Keratinocyte (primary cell): ENCODE results near the gene RALGPS1. TPM values are rescaled to one million over a fixed set of nuclear protein-coding genes. Genes with fewer than 3 reads are reported as not detected.
A peak's percentile ranks its signal among the peaks of the same experiment; 100 is the strongest.

Experiments used
- DNase-seq: peaks from one replicate; pipeline ENCODE4 v3.0.0-alpha.2; 2011; ENCODE audit warnings: low read depth, missing footprints, low spot score
- FAIRE-seq: peaks from 2 replicates; lab custom pipeline; 2011; peaks lifted over from hg19 to GRCh38; lab: Jason Lieb, UNC
- H2AFZ ChIP-seq: 2 replicates; pipeline ENCODE4 v1.6.0; 2012; ENCODE audit warnings: low read length, control low read depth, inconsistent platforms; ENCODE audit not compliant: control insufficient read depth
- H3K27ac ChIP-seq: 2 replicates; pipeline ENCODE4 v1.5.1; 2011; ENCODE audit warnings: low read length; ENCODE audit not compliant: control insufficient read depth, insufficient read depth
- H3K27me3 ChIP-seq: 3 replicates; pipeline ENCODE4 v1.6.0; 2011; ENCODE audit warnings: low read length; ENCODE audit not compliant: control insufficient read depth, insufficient read depth; ENCODE audit errors: extremely low read depth
- H3K36me3 ChIP-seq, 2 experiments: 2 replicates in 1 of 2; 3 replicates in 1 of 2; pipeline ENCODE4 v1.5.1; 2011; ENCODE audit warnings: low read length in 2 of 2, mild to moderate bottlenecking in 1 of 2; ENCODE audit not compliant: control insufficient read depth in 2 of 2, insufficient read depth in 2 of 2; ENCODE audit errors: extremely low read depth in 1 of 2
- H3K4me1 ChIP-seq: 3 replicates; pipeline ENCODE4 v1.5.1; 2011; ENCODE audit warnings: low read length; ENCODE audit not compliant: control insufficient read depth, insufficient read depth; ENCODE audit errors: extremely low read depth
- H3K4me2 ChIP-seq: 3 replicates; pipeline ENCODE4 v1.6.0; 2011; ENCODE audit warnings: low read depth, low read length; ENCODE audit not compliant: control insufficient read depth, insufficient read depth; ENCODE audit errors: extremely low read depth
- H3K4me3 ChIP-seq, 3 experiments: fragments of 200-600 bp in 1 of 3; sonication (generic) in 1 of 3; 2 replicates in 2 of 3; 3 replicates in 1 of 3; pipeline ENCODE4 v1.5.1; 2011 to 2016; ENCODE audit warnings: low read length in 3 of 3, mild to moderate bottlenecking in 3 of 3, control low read depth in 2 of 3, inconsistent platforms in 1 of 3, low read depth in 1 of 3, mixed read lengths in 1 of 3, mixed run types in 1 of 3, moderate library complexity in 1 of 3; ENCODE audit not compliant: control insufficient read depth in 2 of 3, insufficient read depth in 2 of 3; ENCODE audit errors: extremely low read depth in 1 of 3
- H3K79me2 ChIP-seq: 2 replicates; pipeline ENCODE4 v1.6.0; 2012; ENCODE audit warnings: low read length; ENCODE audit not compliant: control insufficient read depth, insufficient read depth
- H3K9ac ChIP-seq: 3 replicates; pipeline ENCODE4 v1.6.0; 2011; ENCODE audit warnings: low read length; ENCODE audit not compliant: control insufficient read depth, insufficient read depth; ENCODE audit errors: extremely low read depth
- H3K9me1 ChIP-seq: 3 replicates; pipeline ENCODE4 v1.6.0; 2011; ENCODE audit warnings: low read length; ENCODE audit not compliant: control insufficient read depth, insufficient read depth; ENCODE audit errors: extremely low read depth
- H3K9me3 ChIP-seq: 2 replicates; pipeline ENCODE4 v1.5.1; 2012; ENCODE audit warnings: low read depth, low read length; ENCODE audit not compliant: control insufficient read depth
- H4K20me1 ChIP-seq: 3 replicates; pipeline ENCODE4 v1.6.0; 2011; ENCODE audit warnings: low read length; ENCODE audit not compliant: control insufficient read depth, insufficient read depth; ENCODE audit errors: extremely low read depth
- EZH2 ChIP-seq: IDR thresholded peaks from one replicate; pipeline ENCODE4 v1.6.1; 2012; ENCODE audit warnings: inconsistent platforms, mild to moderate bottlenecking, low read length, moderate library complexity
- dilution Hi-C: fragments of 300-500 bp; cut with MboI; formaldehyde crosslinking; loops from one replicate; pipeline ENCODE4 v1.7.0; 2020; ENCODE audit warnings: low sequenced_read_pairs; ENCODE audit not compliant: extremely low pct_ligation_motif_present
- polyA plus RNA-seq, 5 experiments: library from polyadenylated mRNA; depleted of rRNA in 3 of 5; stranded (reverse) in 3 of 5; stranded (forward) in 1 of 5; unstranded in 1 of 5; fragments of >200 nt; gene quantifications; 1 replicate in 1 of 5; 2 replicates in 3 of 5; 3 replicates in 1 of 5; pipeline versions ENCODE4 v1.2.1 to v1.2.3, GENCODE V29; 2011 to 2012; ENCODE audit warnings: missing spikeins in 2 of 5, low read depth in 1 of 5, low replicate concordance in 1 of 5
- TF ChIP-seq, protein P1 (sequence below), 3 experiments: IDR thresholded peaks in 1 of 3; conservative IDR thresholded peaks in 1 of 3; optimal IDR thresholded peaks in 1 of 3; 2 replicates in 2 of 3; 3 replicates in 1 of 3; pipeline versions ENCODE3 to v1.5.1; 2011; ENCODE audit warnings: low read length in 3 of 3, mild to moderate bottlenecking in 3 of 3, moderate library complexity in 2 of 3, control low read depth in 1 of 3, inconsistent platforms in 1 of 3; ENCODE audit not compliant: insufficient read depth in 2 of 3; ENCODE audit errors: extremely low read depth in 1 of 3

RALGPS1 gene
- polyA plus RNA-seq, 1 donor (not counting 4 experiments of a cell fraction or from before 2014, with no cell fraction given) = 0.56 TPM

DNA sequence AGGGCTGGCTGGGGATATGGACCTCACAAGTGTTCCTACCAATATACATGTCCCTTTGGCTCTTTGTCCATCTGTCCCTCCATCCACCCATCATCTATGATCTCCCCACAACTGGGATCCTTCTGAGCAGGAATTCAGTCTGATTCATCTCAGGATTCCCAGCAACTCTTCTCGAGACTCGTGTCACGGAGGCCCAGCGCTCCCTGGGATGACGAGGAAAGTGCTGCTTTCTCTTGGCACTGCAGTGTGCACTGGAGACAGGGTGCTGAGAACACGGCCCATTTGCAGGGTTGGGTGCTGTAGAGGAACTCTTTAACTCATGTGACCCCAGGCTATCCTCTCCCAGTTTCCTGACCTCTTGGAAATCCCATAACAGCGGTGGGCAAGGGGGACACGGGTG is 135.0 kb downstream of the RALGPS1 start:
- Histone ChIP-seq H3K27ac (no peak overlapping the region), H2AFZ (no peak overlapping the region), H3K9ac (no peak overlapping the region), H3K36me3 (no peaks in the 10 kb centered on the region), H3K9me1 (no peaks in the 10 kb centered on the region), H3K27me3 (no peaks in the 10 kb centered on the region), H3K4me1 (peaks cover 16% of the 10 kb centered on the region), H3K4me2 (peak overlapping the region; percentile 47), H3K4me3 (no peak overlapping the region), H3K9me3 (no peaks in the 10 kb centered on the region), H4K20me1 (no peaks in the 10 kb centered on the region), H3K79me2 (no peaks in the 10 kb centered on the region)
- no peak for DNase-seq
- FAIRE-seq = no peak
- no peak for TF ChIP-seq EZH2
- TF ChIP-seq, protein P1, sequence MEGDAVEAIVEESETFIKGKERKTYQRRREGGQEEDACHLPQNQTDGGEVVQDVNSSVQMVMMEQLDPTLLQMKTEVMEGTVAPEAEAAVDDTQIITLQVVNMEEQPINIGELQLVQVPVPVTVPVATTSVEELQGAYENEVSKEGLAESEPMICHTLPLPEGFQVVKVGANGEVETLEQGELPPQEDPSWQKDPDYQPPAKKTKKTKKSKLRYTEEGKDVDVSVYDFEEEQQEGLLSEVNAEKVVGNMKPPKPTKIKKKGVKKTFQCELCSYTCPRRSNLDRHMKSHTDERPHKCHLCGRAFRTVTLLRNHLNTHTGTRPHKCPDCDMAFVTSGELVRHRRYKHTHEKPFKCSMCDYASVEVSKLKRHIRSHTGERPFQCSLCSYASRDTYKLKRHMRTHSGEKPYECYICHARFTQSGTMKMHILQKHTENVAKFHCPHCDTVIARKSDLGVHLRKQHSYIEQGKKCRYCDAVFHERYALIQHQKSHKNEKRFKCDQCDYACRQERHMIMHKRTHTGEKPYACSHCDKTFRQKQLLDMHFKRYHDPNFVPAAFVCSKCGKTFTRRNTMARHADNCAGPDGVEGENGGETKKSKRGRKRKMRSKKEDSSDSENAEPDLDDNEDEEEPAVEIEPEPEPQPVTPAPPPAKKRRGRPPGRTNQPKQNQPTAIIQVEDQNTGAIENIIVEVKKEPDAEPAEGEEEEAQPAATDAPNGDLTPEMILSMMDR (optimal IDR thresholded peaks at IDR 0.05 in 1 of 3, IDR thresholded peaks at IDR 0.05 in 1 of 3, conservative IDR thresholded peaks at IDR 0.05 in 1 of 3; ENCODE audit: extremely low read depth in 1 of 3, insufficient read depth in 2 of 3, low read length in 3 of 3) = no peak
- dilution Hi-C loops = no loop called here

DNA sequence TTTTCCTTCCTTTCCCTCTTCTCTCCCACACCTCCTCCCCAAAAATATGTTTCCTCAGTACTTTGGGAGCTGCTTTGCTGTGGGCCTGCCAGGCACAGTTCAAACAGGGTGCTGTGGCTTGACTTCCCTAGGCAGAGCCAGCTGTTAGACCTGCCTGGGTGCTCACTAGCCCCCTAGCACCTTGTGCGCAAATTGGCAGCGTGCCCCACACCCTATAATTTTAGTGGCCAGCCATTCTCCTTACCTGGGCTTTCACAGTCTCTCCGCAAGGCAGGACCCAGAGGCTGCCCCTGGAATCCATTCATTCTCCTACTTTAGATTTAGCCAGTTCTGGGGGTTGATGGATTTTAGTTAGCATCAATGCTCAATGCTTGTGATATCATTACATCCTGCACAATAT is 135.6 kb downstream of the RALGPS1 start:
- no peaks in the 10 kb centered on the region for H3K9me3 ChIP-seq
- no peak for TF ChIP-seq EZH2
- TF ChIP-seq, protein P1 (optimal IDR thresholded peaks at IDR 0.05 in 1 of 3, IDR thresholded peaks at IDR 0.05 in 1 of 3, conservative IDR thresholded peaks at IDR 0.05 in 1 of 3; ENCODE audit: extremely low read depth in 1 of 3, insufficient read depth in 2 of 3, low read length in 3 of 3) = no peak
- DNase-seq (no peak), FAIRE-seq (no peak)
- no peaks in the 10 kb centered on the region for H4K20me1 ChIP-seq
- no peaks in the 10 kb centered on the region for H3K79me2 ChIP-seq
- H3K9ac ChIP-seq = no peak overlapping the region
- no peaks in the 10 kb centered on the region for H3K27me3 ChIP-seq
- H2AFZ ChIP-seq = no peak overlapping the region
- H3K27ac ChIP-seq = no peak overlapping the region
- dilution Hi-C loops = no loop called here
- no peaks in the 10 kb centered on the region for H3K36me3 ChIP-seq
- no peaks in the 10 kb centered on the region for H3K9me1 ChIP-seq
- H3K4me3 ChIP-seq = no peak overlapping the region
- H3K4me1 ChIP-seq = peaks cover 16% of the 10 kb centered on the region
- H3K4me2 ChIP-seq = no peak overlapping the region
